Inferior parietal cortex (tissue), 1 donor: ENCODE measurements around the gene PRIMPOL.
"Not testable (repeated sequence)": the region's sequence is repeated elsewhere in the genome, so short reads cannot be mapped to it uniquely, and the experiment has no call there.

Experiments used
- DNase-seq: peaks from one replicate; pipeline ENCODE4 v3.0.0-alpha.2; 2016; ENCODE audit errors: extremely low spot score

Gene PRIMPOL

DNA sequence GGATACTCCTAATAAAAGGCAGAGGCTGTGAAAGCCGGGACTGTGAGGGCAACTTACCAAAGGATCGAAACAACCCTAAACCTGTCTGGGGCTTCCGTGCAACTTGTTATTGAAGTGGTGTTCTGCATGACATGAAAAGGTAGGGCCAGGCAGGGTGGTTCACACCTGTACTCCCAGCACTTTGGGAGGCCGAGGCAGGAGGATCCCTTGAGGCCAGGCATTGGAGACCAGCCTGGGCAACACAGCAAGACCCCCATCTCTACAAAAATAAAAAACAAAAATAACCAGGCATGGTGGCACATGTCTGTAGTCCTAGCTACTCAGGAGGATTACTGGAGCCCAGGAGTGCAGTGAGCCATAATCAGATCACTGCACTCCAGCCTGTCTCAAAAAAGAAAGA lies 12.6 kb upstream of the PRIMPOL start:
- DNase-seq = no peak

DNA sequence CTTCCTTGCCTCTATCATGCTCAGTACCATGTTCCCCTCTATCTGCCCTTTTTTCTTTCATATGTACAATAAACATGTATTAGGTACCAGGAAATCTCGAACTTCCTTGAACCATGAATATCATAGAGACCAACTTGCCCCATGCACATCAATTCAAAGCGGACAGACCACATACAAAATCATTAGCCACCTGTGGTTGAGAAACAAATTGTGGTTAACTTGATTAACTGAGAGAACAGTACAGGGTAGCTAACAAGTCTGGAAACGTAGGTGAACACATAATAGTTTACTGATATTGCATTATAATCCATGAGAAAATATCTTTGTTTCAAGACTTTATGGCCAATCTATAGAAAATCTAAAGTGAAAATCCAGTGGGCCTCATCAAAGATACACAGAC lies 8.5 kb upstream of the PRIMPOL start:
- no peak for DNase-seq

DNA sequence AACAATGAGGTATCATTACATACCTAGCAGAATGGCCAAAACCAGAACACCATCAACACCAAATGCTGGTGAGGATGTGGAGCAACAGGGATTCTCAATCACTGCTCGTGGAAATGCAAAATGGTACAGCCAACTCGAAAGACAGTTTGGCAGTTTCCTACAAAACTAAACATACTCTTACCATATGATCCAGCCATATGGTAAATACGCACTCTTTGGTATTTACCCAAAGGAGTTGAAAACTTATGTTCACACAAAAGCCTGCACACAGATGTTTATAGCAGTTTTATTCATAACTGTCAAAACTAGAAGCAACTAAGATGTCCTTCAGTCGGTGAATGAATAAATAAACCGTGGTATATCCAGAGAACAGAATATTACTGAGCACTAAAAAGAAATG lies 8.1 kb upstream of the PRIMPOL start:
- DNase-seq = no peak

DNA sequence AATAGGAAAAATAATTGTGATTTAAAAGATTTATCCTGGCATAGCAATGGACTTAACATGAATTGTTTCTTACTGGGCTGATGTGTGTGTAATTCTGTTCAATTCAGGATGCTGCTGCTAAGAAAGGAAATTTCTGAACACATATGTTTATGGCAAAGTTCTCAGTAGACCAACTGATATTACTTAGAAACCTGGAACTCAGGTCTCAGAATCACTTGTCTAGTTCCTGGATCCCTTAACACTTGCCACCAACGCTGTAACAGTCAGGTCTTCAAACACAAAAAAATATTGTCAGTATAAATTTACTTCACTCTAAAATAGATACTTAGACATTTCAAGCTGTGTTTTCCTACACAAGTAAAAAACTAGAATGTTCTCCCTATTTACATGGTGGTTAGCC lies 5.8 kb upstream of the PRIMPOL start:
- no peak for DNase-seq

DNA sequence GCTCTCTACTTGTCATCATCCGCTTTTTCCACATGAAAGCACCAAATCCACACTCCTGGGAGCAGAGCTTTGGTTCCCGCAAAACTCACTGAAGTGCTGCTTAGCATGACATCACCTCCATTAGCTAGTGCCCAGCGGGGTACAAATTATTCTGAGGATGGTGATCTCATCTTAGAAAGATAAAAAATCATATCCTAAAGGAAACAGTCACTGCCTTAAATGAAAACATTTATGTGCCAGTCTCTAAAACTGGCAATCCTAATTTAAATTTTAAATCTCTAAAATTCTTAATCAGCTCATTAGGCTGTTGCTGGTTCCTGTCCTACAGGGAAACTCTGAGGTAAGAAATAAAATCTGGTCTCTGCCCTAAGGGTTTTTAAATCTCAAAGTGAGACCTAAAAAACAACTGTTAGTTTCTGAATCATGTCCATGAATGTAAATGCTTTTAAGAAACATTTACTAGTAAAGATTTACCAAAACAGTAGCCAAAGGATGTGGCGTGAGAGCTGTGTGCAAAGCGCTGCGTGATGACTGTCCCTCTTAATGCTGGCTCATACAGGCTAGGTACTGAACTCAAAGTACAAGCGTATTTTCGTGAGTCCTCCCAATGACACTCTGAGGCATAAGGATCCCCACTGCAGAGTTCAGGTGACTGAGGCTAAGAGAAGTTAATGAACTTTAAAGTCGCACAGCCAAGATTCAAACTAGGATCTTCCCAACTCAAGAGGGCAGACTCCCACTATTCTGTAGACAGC lies 4.8 kb upstream of the PRIMPOL start:
- no peak for DNase-seq

DNA sequence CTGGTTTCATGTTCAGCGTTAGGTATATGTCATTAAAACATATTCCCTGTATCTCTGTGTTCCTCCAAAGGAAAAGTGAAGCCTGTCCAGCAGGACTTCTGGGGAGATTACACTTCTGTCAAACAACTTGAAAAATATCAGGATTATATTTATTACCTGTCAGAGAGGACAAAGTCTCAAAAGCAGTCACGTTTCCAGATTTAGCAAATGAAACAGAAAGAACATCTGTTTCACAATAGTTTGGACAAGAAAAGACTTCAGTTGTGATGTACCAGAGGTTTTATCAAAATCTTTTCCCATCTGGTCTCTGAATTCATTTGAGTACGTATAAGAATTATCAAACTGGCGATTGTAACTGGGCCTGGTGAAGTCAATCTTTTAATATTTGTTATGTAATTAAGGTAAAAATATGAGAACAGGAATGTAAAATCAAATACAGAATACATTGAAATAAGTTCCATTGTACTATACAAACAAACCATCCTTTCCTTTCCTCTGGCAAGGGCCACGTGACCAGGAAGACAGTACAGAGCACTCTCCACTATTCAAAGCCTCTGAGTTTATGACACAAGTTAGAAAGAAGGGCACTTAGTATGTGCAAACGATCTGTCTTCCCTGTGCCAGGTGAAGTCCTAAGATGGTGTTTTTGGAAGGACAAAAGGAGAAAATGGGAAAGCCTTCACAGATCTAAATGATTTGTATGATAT lies 3.5 kb upstream of the PRIMPOL start:
- DNase-seq = peak; percentile 42

DNA sequence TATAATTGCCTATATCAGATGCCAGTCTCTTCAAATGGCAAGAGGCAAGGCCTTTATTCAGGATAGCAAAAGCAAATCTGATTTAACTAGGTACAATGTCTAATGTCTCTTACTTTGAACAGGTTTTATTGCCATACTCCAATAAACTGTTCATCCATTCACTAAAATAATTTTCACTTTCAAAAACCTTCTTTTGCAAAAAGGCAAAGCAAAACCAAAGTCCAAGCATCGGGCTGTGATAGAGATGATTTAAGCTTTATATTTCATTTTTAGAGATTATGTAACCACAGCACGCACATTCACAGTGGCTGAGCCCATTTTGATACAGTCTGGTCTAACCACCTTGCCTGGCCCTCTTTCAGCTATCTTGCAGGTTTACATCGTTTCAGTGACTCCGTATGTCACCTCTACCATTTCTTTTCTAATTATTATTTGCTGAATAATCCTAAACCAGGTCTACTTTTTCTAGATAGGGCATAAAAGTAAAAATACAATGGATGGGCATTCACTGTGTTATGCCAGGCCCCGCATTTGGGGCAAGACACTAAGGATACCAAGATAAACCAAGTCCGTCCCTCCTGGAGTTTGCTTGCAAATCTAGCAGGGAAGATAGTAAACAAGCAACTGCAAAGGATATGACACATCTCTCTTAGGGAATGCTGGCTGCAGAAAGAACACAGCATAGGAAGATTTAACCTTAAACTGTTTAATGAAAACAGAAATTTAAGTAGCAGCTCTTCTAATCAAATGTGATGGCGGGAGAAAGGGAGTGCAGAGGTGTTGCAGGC lies 2.1 kb upstream of the PRIMPOL start:
- DNase-seq = peak; percentile 15

DNA sequence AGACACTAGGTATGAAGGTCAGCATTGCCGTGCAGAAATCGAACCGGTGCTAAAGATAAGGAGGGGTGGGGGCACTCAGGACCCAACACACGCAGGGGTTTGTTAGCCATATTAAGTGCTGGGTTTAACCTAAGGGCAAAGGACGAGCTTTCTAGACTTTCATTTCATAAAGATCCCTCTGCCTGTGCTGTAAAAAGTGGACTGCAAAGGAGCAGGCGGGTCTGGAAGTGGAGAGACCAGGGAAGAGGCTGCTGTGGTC lies 1.6 kb upstream of the PRIMPOL start:
- no peak for DNase-seq

DNA sequence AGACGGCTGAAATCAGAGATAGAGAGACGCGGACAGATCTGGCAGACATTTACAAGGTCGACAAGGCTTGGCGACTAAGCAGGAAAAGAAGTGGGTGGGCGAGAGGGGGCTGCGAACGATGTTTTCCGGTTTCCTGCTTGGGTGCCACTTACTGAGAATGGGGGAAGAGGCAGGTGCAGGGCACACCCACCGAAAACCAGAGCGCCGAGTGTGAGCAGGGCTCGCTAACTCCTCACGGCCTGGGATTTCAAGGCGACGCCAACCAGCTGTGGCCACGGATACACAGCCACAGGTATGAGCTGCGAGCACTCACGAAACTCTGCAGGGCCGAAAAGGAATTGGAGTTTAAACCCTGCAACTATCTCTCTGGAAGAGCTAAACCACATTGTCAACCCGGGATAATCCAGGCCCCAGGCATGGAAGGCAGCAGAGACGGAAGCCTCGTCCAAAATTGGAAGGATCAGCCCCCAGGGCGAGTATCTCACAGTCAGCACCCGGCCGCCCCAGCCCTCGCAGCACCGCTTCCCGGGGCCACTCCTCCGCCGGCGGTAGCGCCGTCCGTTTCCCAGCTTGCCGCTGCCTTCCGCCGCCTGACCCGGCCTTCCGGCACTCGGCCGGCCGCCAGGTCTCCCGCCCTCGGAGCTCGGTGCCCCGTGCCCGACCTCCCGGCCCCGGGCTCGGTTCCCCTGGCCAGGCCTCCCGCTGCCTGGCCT lies 1.1 kb upstream of the PRIMPOL start:
- DNase-seq = peak; percentile 44

DNA sequence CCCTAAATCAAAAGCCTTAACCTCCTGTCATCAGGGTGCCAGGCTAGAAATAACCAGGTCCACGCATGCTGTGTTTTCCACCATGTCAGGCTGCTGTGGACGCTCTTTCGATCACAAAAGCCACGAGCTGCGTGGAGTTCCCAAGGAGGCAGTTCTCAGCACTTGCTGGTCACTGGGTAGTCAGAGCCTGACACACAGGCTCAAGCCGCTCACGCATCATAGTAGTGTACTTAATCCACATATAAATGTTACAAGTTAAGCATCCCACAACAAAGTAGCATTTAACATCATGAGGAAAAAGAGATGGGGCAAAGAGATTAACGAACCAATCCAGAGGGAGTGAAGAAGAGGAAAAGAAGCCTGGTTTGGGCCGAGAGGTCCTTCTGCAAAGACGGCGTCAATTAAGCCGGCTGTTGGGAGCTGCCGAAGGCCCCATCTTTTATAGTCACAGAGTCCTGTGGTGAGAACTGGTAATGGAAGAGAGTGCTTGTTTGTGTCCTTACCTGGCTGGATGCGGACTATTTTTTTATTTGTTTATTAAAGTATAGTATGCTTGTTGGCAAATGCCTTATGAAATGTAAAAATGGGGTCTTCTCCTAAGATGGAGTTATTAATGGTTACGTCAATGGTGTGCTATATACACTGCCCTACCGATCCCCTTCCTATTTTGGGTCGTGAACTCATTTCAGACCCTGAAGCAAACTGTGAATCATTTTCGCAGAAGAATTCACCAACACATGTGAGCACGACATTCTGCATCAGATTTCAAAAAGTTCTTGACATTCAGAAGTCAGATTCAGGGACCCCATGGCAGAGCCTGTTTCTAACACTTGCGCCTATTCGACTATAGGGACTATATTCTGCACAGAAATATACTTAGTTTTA lies 675 bp downstream of the PRIMPOL start:
- DNase-seq = no peak

DNA sequence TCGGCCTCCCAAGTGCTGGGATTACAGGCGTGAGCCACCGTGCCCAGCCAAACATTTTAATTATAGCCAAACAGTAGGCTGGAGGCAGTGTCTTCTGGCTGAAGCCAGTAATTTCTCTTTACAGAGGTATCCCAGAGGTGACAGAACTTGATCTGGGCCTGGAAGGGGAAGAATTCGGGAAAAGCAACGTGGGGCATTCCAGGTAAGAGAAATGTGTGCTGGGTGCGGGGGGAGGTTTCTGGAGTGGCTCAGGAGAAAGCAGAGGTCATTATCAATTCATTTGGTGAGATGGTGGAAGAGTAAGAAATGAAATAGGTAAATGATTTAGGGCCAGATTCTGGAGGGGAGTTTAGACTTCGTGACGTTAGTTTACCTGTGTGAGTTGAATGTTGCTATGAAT lies 2.4 kb downstream of the PRIMPOL start:
- DNase-seq = no peak

DNA sequence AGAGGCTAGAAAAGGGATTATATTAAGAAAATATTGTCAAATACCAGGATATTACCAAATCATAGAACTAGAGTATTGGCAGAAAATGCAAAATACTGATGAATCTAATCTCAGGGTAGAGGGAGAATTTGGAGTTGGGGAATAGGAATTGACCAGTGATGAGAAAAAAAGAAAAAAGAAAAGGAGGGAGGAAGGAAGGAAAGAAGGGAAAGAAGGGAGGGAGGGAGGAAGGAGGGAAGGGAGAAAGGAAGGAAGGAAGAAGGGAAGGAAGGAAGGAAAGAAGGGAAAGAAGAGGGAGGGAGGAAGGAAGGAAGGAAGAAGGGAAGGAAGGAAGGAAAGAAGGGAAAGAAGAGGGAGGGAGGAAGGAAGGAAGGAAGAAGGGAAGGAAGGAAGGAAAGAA lies 3.1 kb downstream of the PRIMPOL start:
- not testable (repeated sequence) for DNase-seq

DNA sequence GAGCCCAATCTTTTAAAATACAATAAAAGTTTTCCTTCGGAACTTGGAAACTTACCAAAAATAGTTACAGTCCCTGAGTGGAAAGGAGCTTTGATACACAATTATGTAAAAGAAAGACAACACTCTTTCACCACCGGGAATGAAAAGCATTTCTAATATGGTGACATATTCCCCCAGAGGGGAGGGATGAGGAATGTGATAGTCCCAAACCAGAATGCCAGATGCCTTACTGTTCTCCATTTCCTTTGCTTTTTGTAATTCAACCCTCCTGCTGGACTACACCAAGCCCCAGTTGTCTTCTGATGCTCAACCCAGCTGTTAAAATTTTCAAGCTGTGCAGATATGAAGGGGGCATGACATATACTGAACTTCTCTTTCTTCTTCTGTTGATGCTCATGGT lies 4.1 kb downstream of the PRIMPOL start:
- DNase-seq = no peak

DNA sequence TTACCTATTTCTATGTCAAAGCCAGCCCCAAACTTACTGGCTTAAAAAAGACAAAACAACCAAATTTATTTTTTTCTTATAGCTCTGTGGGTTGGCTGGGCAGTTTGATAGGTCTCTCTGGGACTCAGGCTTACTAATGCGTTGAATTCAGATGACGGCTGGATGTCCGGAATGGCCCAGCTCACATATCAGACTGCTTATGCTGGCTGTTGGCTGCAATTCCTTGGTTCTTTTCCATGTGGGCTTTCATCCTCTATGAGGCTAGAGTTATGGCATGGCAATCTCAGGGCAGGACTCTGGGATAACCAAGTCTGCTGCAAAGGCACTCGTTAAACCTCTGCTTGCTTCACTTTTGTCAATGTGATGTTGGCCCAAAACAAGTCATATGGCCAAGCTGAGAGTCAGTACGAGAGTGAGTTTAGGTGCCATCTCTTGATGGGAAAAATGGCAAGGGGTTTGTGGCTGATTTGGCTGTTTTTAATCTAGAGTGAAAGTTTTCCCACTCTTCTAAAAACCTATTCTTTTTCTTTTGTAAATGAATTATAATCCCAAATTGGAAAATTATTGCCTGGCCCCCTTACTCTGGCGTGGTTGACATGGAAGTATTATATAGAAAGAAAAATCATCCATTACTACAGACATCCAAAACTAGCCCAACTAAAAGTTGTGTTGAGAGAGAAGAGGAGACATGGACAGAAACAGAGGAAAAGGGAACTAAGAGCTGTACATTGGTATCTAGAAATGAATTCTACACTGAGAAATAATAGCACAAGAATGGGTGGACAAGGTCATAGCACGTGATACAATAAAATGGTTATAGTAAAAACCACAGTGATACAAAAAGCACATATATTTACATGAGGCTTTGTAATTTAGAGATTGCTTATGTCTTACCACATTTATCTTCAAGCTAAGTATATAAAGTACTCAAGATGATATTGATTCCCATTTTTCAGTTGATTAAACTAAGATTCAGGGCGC lies 6.6 kb downstream of the PRIMPOL start:
- DNase-seq = no peak

DNA sequence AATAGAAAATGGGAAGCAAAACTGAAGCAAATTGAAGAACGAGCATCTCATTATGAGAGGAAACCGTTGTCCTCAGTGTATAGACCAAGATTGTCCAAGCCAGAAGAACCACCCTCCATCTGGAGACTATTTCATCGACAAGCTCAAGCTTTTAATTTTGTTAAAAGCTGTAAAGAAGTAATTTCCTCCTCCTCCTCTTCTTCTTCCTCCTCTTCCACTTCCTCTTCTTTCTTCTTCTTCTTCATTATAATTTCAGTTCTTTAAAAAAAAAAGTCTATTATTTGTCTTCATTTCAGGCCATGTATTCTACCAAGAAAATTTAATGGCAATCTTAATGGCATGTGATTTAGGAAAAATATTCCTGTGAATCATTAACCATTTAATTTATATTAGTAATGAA lies 7.6 kb downstream of the PRIMPOL start:
- DNase-seq = no peak

DNA sequence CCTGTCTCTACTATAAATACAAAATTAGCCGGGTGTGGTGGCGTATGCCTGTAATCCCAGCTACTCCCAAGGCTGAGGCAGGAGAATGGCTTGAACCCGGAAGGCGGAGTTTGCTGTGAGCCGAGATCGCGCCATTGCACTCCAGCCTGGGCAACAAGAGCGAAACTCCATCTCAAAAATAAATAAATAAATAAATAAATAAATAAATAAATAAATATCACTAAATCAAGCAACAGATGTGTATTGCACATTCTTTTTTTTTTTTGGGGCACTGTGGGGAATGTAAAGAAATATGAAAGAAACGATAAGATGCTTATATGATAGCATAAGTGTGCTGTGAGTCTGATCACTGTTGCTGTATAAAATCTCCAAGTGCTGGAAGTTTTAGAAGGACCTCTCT lies 8.3 kb downstream of the PRIMPOL start:
- not testable (repeated sequence) for DNase-seq

DNA sequence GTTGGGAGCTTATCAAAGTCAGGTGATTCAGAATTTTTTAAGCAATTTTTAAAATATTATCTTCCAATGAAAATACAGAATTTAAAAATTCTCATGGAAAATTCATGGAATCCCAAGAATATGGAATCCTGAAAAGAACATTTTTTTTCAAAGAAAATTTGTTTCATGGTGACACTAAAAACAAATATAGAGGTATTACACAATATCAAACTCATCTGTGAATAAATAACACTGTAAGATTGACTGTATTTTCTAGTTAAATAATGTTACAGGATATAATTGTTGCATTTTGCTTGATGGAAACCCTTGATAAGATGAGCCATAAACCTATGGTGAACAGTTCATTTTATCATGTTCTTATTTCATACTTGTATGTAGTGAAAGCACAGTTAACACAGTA lies 11.4 kb downstream of the PRIMPOL start:
- DNase-seq = no peak

DNA sequence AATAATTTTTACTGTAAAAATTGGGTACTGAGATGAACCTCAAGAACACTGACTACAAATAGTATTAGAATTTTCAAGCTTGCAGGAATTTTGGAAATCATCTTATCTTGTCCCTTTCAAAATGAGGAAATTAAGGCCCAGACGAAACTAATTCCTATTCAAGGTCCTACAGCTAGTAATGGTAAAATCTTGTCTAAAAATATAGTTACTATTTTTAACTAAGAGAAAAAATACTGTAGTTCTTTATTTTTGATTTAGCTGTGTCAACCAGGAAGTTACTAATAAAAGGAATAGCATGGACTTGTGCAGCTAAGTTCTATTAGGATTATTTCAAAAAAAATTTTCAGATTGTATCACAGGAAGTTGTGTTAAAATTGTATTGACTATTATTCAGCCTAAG lies 12.7 kb downstream of the PRIMPOL start:
- DNase-seq = no peak

DNA sequence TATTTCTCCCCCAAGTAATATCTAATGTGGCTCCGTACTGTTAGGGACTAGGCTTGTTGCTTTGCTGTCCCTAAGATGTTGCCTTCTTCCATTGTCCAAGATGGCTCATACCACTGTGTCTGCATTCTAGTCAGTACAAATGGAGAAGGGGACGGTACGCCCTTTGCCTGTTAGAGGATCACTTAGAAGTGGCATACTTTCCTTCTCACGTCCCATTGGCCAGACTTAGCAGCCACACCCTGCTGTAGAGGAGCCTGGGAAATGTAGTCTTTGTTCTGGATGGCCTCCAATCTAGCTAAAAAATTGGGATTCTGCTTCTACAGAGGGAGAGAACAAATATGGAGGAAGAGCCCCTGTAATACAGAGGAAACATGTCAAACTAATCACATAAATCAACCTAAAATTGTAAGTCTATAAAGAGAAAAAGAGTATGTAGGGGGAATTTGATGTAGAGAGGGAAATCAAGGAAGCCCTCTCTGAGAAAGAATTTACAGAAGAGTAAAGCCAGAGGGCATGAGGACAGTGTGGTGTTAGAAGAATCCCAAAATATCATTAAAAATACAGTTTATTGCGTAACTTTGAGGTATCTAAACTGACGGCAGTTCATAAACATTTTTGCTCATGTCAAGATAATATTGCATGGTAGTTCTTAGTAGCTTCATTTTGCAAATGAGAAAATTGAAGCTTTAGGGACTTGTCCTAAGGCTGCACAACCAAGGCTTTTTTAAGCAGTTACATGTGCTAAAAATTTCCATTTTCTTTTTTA lies 15.1 kb downstream of the PRIMPOL start:
- no peak for DNase-seq
